H1 (cell line): ENCODE results near the gene PPP1R9A. TPM values are rescaled to one million over a fixed set of nuclear protein-coding genes. Genes with fewer than 3 reads are reported as not detected.

ENCODE experiments used
- CTCF ChIA-PET: fragments of 300-600 bp; sonication (Branson Sonifier 250); formaldehyde crosslinking; loops from one replicate; lab custom pipeline; 2021; ENCODE audit not compliant: partially characterized antibody; lab: Charles Lee
- POLR2A ChIA-PET: fragments of 300-600 bp; sonication (Branson Sonifier 250); formaldehyde crosslinking; loops from one replicate; lab custom pipeline; 2021; ENCODE audit warnings: inconsistent platforms; ENCODE audit not compliant: partially characterized antibody; lab: Charles Lee
- DNase-seq, 2 experiments: peaks; one replicate each; pipeline versions ENCODE4 v3.0.0 to v3.0.0-alpha.2; 2010 to 2022; ENCODE audit warnings: low spot score in 2 of 2, low read depth in 1 of 2, mixed read lengths in 1 of 2
- FAIRE-seq: peaks from 2 replicates; lab custom pipeline; 2011; peaks lifted over from hg19 to GRCh38; lab: Jason Lieb, UNC
- H2AFZ ChIP-seq: 2 replicates; pipeline ENCODE4 v1.8.1; 2012; ENCODE audit warnings: low read length, inconsistent platforms
- H2AK5ac ChIP-seq: 2 replicates; pipeline ENCODE4 v1.6.1; 2013; ENCODE audit warnings: low read depth, low read length
- H2BK120ac ChIP-seq: replicated peaks from 2 replicates; pipeline ENCODE3; 2013; ENCODE audit warnings: low read depth, low read length, inconsistent platforms
- H2BK12ac ChIP-seq: 2 replicates; pipeline ENCODE4 v1.6.1; 2013; ENCODE audit warnings: low read depth, low read length
- H2BK15ac ChIP-seq: 2 replicates; pipeline ENCODE4 v1.6.1; 2013; ENCODE audit warnings: low read length
- H2BK20ac ChIP-seq: 2 replicates; pipeline ENCODE4 v1.6.1; 2013; ENCODE audit warnings: low read length
- H2BK5ac ChIP-seq: 2 replicates; pipeline ENCODE4 v1.6.1; 2013; ENCODE audit warnings: low read depth, low read length
- H3K14ac ChIP-seq: 2 replicates; pipeline ENCODE4 v1.6.1; 2013; ENCODE audit warnings: inconsistent platforms; ENCODE audit not compliant: insufficient read length
- H3K18ac ChIP-seq: 2 replicates; pipeline ENCODE4 v1.6.1; 2013; ENCODE audit warnings: low read length; ENCODE audit errors: extremely low read depth
- H3K23ac ChIP-seq: 2 replicates; pipeline ENCODE4 v1.6.1; 2013; ENCODE audit warnings: inconsistent platforms; ENCODE audit not compliant: insufficient read length
- H3K23me2 ChIP-seq: 2 replicates; pipeline ENCODE4 v1.6.1; 2013; ENCODE audit warnings: low read depth, low read length
- H3K27ac ChIP-seq: 2 replicates; pipeline ENCODE4 v1.6.1; 2011; ENCODE audit warnings: low read depth, low read length, inconsistent platforms
- H3K27me3 ChIP-seq, 4 experiments: replicated peaks in 1 of 4; 1 replicate in 1 of 4; 2 replicates in 3 of 4; pipeline versions ENCODE4 v1.6.1 to v1.8.1; 2011 to 2013; ENCODE audit warnings: low read length in 3 of 4, mild to moderate bottlenecking in 3 of 4, inconsistent platforms in 2 of 4, mixed read lengths in 2 of 4, moderate library complexity in 1 of 4; ENCODE audit not compliant: control insufficient read depth in 3 of 4, insufficient read depth in 3 of 4; ENCODE audit errors: extremely low read depth in 1 of 4
- H3K36me3 ChIP-seq, 4 experiments: 2 replicates each; pipeline versions ENCODE4 v1.6.1 to v1.8.1; 2011 to 2013; ENCODE audit warnings: mild to moderate bottlenecking in 4 of 4, low read length in 3 of 4, moderate library complexity in 2 of 4, control low read depth in 1 of 4, inconsistent platforms in 1 of 4; ENCODE audit not compliant: insufficient read depth in 4 of 4, control insufficient read depth in 2 of 4
- H3K4ac ChIP-seq: replicated peaks from 2 replicates; pipeline ENCODE3; 2013; ENCODE audit warnings: low read length, low read depth, mixed read lengths, inconsistent platforms; ENCODE audit not compliant: insufficient read length
- H3K4me1 ChIP-seq, 4 experiments: replicated peaks in 1 of 4; 1 replicate in 1 of 4; 2 replicates in 3 of 4; pipeline versions ENCODE4 v1.6.1 to v1.8.1; 2011 to 2013; ENCODE audit warnings: low read length in 3 of 4, inconsistent platforms in 2 of 4, mixed read lengths in 1 of 4; ENCODE audit not compliant: insufficient read depth in 4 of 4, control insufficient read depth in 3 of 4
- H3K4me2 ChIP-seq, 2 experiments: 2 replicates each; pipeline versions ENCODE4 v1.6.1 to v1.8.1; 2011 to 2013; ENCODE audit warnings: low read depth in 2 of 2, low read length in 2 of 2, control low read depth in 1 of 2, inconsistent platforms in 1 of 2, mild to moderate bottlenecking in 1 of 2; ENCODE audit not compliant: insufficient read depth in 1 of 2
- H3K4me3 ChIP-seq, 4 experiments: fragments of 200-600, 300-600 bp in 1 of 4; sonication (generic), shearing (Covaris generic), sonication (Bioruptor Twin) in 1 of 4; 2 replicates each; pipeline versions ENCODE4 v1.5.1 to v1.8.1; 2011 to 2016; ENCODE audit warnings: low read length in 4 of 4, low read depth in 3 of 4, control low read depth in 2 of 4, inconsistent platforms in 2 of 4, mild to moderate bottlenecking in 2 of 4, mixed read lengths in 1 of 4, moderate library complexity in 1 of 4; ENCODE audit not compliant: insufficient read depth in 2 of 4; ENCODE audit errors: extremely low read depth in 1 of 4
- H3K56ac ChIP-seq: replicated peaks from 2 replicates; pipeline ENCODE3; 2013; ENCODE audit warnings: low read depth, mild to moderate bottlenecking, mixed read lengths, low read length, inconsistent platforms; ENCODE audit not compliant: insufficient read length
- H3K79me1 ChIP-seq: 2 replicates; pipeline ENCODE4 v1.6.1; 2013; ENCODE audit warnings: low read depth, low read length, control low read depth
- H3K79me2 ChIP-seq, 2 experiments: 2 replicates each; pipeline versions ENCODE4 v1.6.1 to v1.8.1; 2012 to 2013; ENCODE audit warnings: low read length in 2 of 2, mild to moderate bottlenecking in 2 of 2, inconsistent platforms in 1 of 2; ENCODE audit not compliant: insufficient read depth in 2 of 2, control insufficient read depth in 1 of 2
- H3K9ac ChIP-seq, 4 experiments: replicated peaks in 1 of 4; 1 replicate in 1 of 4; 2 replicates in 3 of 4; pipeline versions ENCODE4 v1.6.1 to v1.8.1; 2011 to 2013; ENCODE audit warnings: low read depth in 3 of 4, low read length in 3 of 4, control low read depth in 2 of 4, mild to moderate bottlenecking in 2 of 4, moderate library complexity in 2 of 4, inconsistent platforms in 1 of 4; ENCODE audit errors: extremely low read depth in 1 of 4
- H3K9me3 ChIP-seq, 2 experiments: 2 replicates each; pipeline versions ENCODE4 v1.6.1 to v1.8.1; 2012 to 2013; ENCODE audit warnings: mild to moderate bottlenecking in 2 of 2, moderate library complexity in 2 of 2, control low read depth in 1 of 2, inconsistent platforms in 1 of 2, low read depth in 1 of 2, low read length in 1 of 2, mixed read lengths in 1 of 2; ENCODE audit not compliant: insufficient read depth in 2 of 2
- H4K20me1 ChIP-seq, 2 experiments: replicated peaks in 1 of 2; 2 replicates each; pipeline versions ENCODE3 to v1.8.1; 2011 to 2013; ENCODE audit warnings: inconsistent platforms in 2 of 2, low read length in 2 of 2, mild to moderate bottlenecking in 1 of 2; ENCODE audit not compliant: insufficient read depth in 2 of 2, control insufficient read depth in 1 of 2
- H4K5ac ChIP-seq: 2 replicates; pipeline ENCODE4 v1.6.1; 2013; ENCODE audit warnings: low read length, low read depth, mixed read lengths, inconsistent platforms; ENCODE audit not compliant: insufficient read length
- H4K8ac ChIP-seq: 2 replicates; pipeline ENCODE4 v1.8.0; 2013; ENCODE audit warnings: mild to moderate bottlenecking, moderate library complexity, low read length, inconsistent platforms; ENCODE audit not compliant: insufficient read depth; ENCODE audit errors: extremely low read depth
- H4K91ac ChIP-seq: replicated peaks from 2 replicates; pipeline ENCODE3; 2013; ENCODE audit warnings: low read length, mixed read lengths, inconsistent platforms; ENCODE audit not compliant: insufficient read length
- JUND ChIP-seq: IDR thresholded peaks from 2 replicates; pipeline ENCODE4 v1.6.1; 2011; ENCODE audit warnings: mild to moderate bottlenecking, improper control_type of control experiment, low read length
- ZNF274 ChIP-seq: IDR thresholded peaks from 2 replicates; pipeline ENCODE4 v1.7.0; 2012; ENCODE audit warnings: low read length, borderline replicate concordance; ENCODE audit errors: extremely low read depth
- polyA plus RNA-seq, 7 experiments: library from polyadenylated mRNA; depleted of rRNA in 3 of 7; stranded (reverse) in 5 of 7; unstranded in 2 of 7; fragments of >200 nt in 5 of 7; fragments of 200-250 nt in 2 of 7; gene quantifications; 1 replicate in 5 of 7; 2 replicates in 1 of 7; 4 replicates in 1 of 7; pipeline versions ENCODE4 v1.2.1 to v1.2.3, GENCODE V29; 2011 to 2013; ENCODE audit warnings: missing spikeins in 2 of 7, mixed read lengths in 2 of 7
- total RNA-seq: library from RNA; stranded (reverse); fragmentation: NEBNext Ultra II Directional; extraction: Animal tissue kit (Norgen Biotek cat#: 25700); gene quantifications from 2 replicates; pipeline ENCODE4 v1.2.1, GENCODE V29; 2021

PPP1R9A gene
- total and polyA plus RNA-seq, 2 of the 8 experiments (the other 6 are each of a cell fraction or from before 2014, with no cell fraction given): 3.0 to 20.3 TPM

DNA sequence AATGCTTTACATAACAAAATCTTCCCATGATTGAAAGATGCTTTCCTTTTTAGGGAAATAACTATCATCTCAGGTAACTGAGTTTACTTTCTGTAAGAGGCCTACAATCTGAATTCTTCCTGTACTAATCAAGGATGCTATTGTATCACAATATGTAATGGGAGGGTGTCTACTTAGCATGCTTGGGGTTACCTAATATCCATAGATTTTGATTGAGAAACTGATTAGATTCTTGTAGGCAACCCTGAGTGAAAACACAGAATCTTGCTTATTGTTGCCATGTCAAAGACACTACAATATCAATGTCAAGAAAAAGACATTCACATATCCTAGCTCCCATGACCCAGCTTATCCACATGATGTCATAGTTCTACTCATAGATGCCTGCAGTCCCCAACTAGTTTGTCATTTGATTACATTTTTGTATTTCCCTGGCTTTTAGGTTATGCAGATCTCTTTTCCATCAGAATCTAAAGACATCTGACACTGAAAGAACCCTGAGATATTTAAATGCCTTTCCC is 354.6 kb downstream of the PPP1R9A start:
- CTCF ChIA-PET: interaction anchor here (2.2 kb wide), 1 partner anchor 15 kb away, joined by 7 read pairs; no protein-coding TSS in a partner anchor
- Histone ChIP-seq H3K9ac (no peak overlapping the region), H3K36me3 (no peaks in the 10 kb centered on the region)
- TF ChIP-seq JUND (no peak), ZNF274 (no peak)

More for the DNA sequence above, 354.6 kb downstream of the PPP1R9A start:
- POLR2A ChIA-PET: no interaction called here
- no peak overlapping the region for H3K4ac ChIP-seq
- H4K91ac ChIP-seq: no peak overlapping the region
- DNase-seq: no peak
- H2AK5ac ChIP-seq: no peak overlapping the region
- H3K23ac ChIP-seq: no peak overlapping the region
- no peaks in the 10 kb centered on the region for H3K23me2 ChIP-seq
- H3K27ac ChIP-seq: no peak overlapping the region
- H2BK5ac ChIP-seq: no peak overlapping the region
- H3K4me2 ChIP-seq: no peak overlapping the region
- H4K8ac ChIP-seq: no peak overlapping the region
- no peak overlapping the region for H3K14ac ChIP-seq
- no peak overlapping the region for H2BK20ac ChIP-seq
- FAIRE-seq: no peak
- no peak overlapping the region for H4K5ac ChIP-seq
- no peaks in the 10 kb centered on the region for H4K20me1 ChIP-seq
- no peak overlapping the region for H3K4me3 ChIP-seq
- no peak overlapping the region for H2AFZ ChIP-seq
- no peak overlapping the region for H2BK12ac ChIP-seq
- H3K56ac ChIP-seq: no peak overlapping the region
- no peaks in the 10 kb centered on the region for H3K27me3 ChIP-seq
- no peaks in the 10 kb centered on the region for H3K9me3 ChIP-seq
- H3K18ac ChIP-seq: no peak overlapping the region
- no peaks in the 10 kb centered on the region for H3K79me1 ChIP-seq
- peaks cover 0 to 3% (median 0%) of the 10 kb centered on the region in 4 experiments; a peak in 2 of 7 replicates for H3K4me1 ChIP-seq
- H2BK15ac ChIP-seq: no peak overlapping the region
- no peaks in the 10 kb centered on the region for H3K79me2 ChIP-seq
- H2BK120ac ChIP-seq: no peak overlapping the region
